Activated B cell treated with CpG ODN at 0.5 μM for 24 hours (primary cell): Measurements from ENCODE around the gene NEB. TPM values are rescaled to one million over a fixed set of nuclear protein-coding genes. Genes with fewer than 3 reads are reported as not detected.
A peak's percentile ranks its signal among the peaks of the same experiment; 100 is the strongest.

Experiments
- ATAC-seq: fragments of 200-7000 bp; cut with Tn5 transposase; one replicate; pipeline ENCODE4 v1.10.0; 2021; ENCODE audit warnings: low read depth, mild to moderate bottlenecking, moderate library complexity
- CTCF ChIA-PET: fragments of 350-600 bp; sonication (Branson Sonifier 250); formaldehyde crosslinking; loops from one replicate; lab custom pipeline; 2021; ENCODE audit warnings: antibody characterized with exemption; lab: Charles Lee
- POLR2A ChIA-PET: fragments of 350-600 bp; sonication (Branson Sonifier 250); formaldehyde crosslinking; loops from one replicate; lab custom pipeline; 2021; ENCODE audit warnings: antibody characterized with exemption; lab: Charles Lee
- DNase-seq: peaks from one replicate; pipeline ENCODE4 v3.0.0; 2022
- H3K27ac Mint-ChIP-seq: one replicate; pipeline ENCODE4 v1.8.0; 2020; ENCODE audit warnings: mixed read lengths
- H3K27me3 Mint-ChIP-seq: one replicate; pipeline ENCODE4 v1.8.0; 2021; ENCODE audit warnings: mixed read lengths
- H3K36me3 Mint-ChIP-seq: one replicate; pipeline ENCODE4 v1.8.0; 2021; ENCODE audit warnings: low read depth, mixed read lengths
- H3K4me1 Mint-ChIP-seq: one replicate; pipeline ENCODE4 v1.8.0; 2021; ENCODE audit warnings: mixed read lengths
- H3K4me3 Mint-ChIP-seq: one replicate; pipeline ENCODE4 v1.8.0; 2020; ENCODE audit warnings: mild to moderate bottlenecking, mixed read lengths
- H3K9me3 Mint-ChIP-seq: one replicate; pipeline ENCODE4 v1.8.0; 2020; ENCODE audit warnings: mixed read lengths
- CTCF ChIP-seq: fragments of 200-600 bp; IDR thresholded peaks from one replicate; pipeline ENCODE4 v1.8.0; 2022; ENCODE audit warnings: antibody characterized with exemption, mild to moderate bottlenecking
- intact Hi-C: fragments of 100-400 bp; cut with micrococcal nuclease; formaldehyde crosslinking; loops from one replicate; pipeline ENCODE4 v1.15.1; 2024
- total RNA-seq: library from RNA; stranded (reverse); gene quantifications from 2 replicates; pipeline ENCODE4 v1.2.3, GENCODE V29; 2022

Gene NEB
- total RNA-seq, 1 donor from 2014 or later: 1.2 TPM

- Mint-ChIP-seq H3K36me3 (peaks cover 8% of the 10 kb centered on the region), H3K4me3 (no peak overlapping the region), H3K9me3 (no peaks in the 10 kb centered on the region), H3K4me1 (no peaks in the 10 kb centered on the region), H3K27ac (no peak overlapping the region), H3K27me3 (no peaks in the 10 kb centered on the region)
- no peak for DNase-seq
- no peak for ATAC-seq
- intact Hi-C loops: no loop called here
- CTCF ChIA-PET: no interaction called here
- no peak for TF ChIP-seq CTCF
- POLR2A ChIA-PET: no interaction called here
Measured at GRCh38 chr2:151534001-151534400, 200.3 kb downstream of the NEB start.

- POLR2A ChIA-PET: no interaction called here
- Mint-ChIP-seq H3K9me3 (no peaks in the 10 kb centered on the region), H3K27me3 (no peaks in the 10 kb centered on the region), H3K4me1 (no peaks in the 10 kb centered on the region), H3K27ac (no peak overlapping the region), H3K4me3 (no peak overlapping the region), H3K36me3 (peaks cover 8% of the 10 kb centered on the region)
- intact Hi-C loops: no loop called here
- ATAC-seq (no peak), DNase-seq (no peak)
- CTCF ChIA-PET: no interaction called here
- no peak for TF ChIP-seq CTCF
Measured at GRCh38 chr2:151533127-151533526, 201.1 kb downstream of the NEB start.

- no peaks in the 10 kb centered on the region for H3K9me3 Mint-ChIP-seq
- DNase-seq (no peak), ATAC-seq (no peak)
- CTCF ChIA-PET: no interaction called here
- H3K27me3 Mint-ChIP-seq: no peaks in the 10 kb centered on the region
- H3K27ac Mint-ChIP-seq: no peak overlapping the region
- no peaks in the 10 kb centered on the region for H3K36me3 Mint-ChIP-seq
- POLR2A ChIA-PET: no interaction called here
- no peak overlapping the region for H3K4me3 Mint-ChIP-seq
- no peak for TF ChIP-seq CTCF
- H3K4me1 Mint-ChIP-seq: peaks cover 18% of the 10 kb centered on the region
- intact Hi-C loops: loop anchor here (5.0 kb wide), 2 partner anchors 39 to 246 kb away; no protein-coding TSS in a partner anchor
Measured at GRCh38 chr2:151526572-151527090, 207.6 kb downstream of the NEB start.

- CTCF ChIA-PET: no interaction called here
- intact Hi-C loops: loop anchor here (5.0 kb wide), 2 partner anchors 39 to 246 kb away; no protein-coding TSS in a partner anchor
- Mint-ChIP-seq H3K9me3 (no peaks in the 10 kb centered on the region), H3K27me3 (no peaks in the 10 kb centered on the region), H3K4me1 (peaks cover 18% of the 10 kb centered on the region), H3K36me3 (no peaks in the 10 kb centered on the region), H3K27ac (peak overlapping the region; percentile 77), H3K4me3 (peak overlapping the region; percentile 70)
- POLR2A ChIA-PET: interaction anchor here (0.6 kb wide), 1 partner anchor 476 kb away, joined by 5 read pairs; no protein-coding TSS in a partner anchor
- DNase-seq (peak; percentile 32), ATAC-seq (peak; percentile 92)
- TF ChIP-seq CTCF: no peak
Measured at GRCh38 chr2:151525821-151526373, 208.4 kb downstream of the NEB start.

- no peak overlapping the region for H3K4me3 Mint-ChIP-seq
- no peaks in the 10 kb centered on the region for H3K27me3 Mint-ChIP-seq
- H3K27ac Mint-ChIP-seq: no peak overlapping the region
- DNase-seq (no peak), ATAC-seq (no peak)
- H3K4me1 Mint-ChIP-seq: peaks cover 18% of the 10 kb centered on the region
- H3K9me3 Mint-ChIP-seq: no peaks in the 10 kb centered on the region
- ChIA-PET CTCF (no interaction called here), POLR2A (no interaction called here)
- intact Hi-C loops: no loop called here
- no peak for TF ChIP-seq CTCF
- H3K36me3 Mint-ChIP-seq: no peaks in the 10 kb centered on the region
Measured at GRCh38 chr2:151523850-151524249, 210.4 kb downstream of the NEB start.
